CD4-positive, alpha-beta T cell treated with Interleukin-6 at 100 ng/mL for 8 hours (primary cell): ENCODE data around the gene TSR1.

Experiments
- DNase-seq: peaks from one replicate; pipeline ENCODE4 v3.0.0-alpha.2; 2020; ENCODE audit warnings: mixed read lengths, low spot score

Gene TSR1

DNA sequence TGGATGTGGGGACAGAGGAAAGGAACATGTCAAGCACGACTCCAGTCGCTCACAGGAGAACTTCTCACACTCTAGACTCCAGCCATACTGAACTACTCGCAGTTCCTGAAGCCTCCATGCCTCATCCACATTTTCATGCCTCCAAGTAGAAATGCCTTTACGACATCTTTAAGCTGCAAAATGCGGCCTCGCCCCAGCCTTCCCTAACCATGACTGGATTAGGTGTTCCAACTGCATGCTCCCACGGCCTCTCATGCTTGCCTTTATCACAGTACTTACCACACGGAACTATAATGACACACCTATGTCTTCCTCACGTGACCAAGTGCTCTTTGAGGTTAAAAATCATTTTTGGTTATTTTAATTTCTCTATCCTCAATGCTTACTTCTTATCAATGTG is 56.5 kb downstream of the TSR1 start:
- no peak for DNase-seq

DNA sequence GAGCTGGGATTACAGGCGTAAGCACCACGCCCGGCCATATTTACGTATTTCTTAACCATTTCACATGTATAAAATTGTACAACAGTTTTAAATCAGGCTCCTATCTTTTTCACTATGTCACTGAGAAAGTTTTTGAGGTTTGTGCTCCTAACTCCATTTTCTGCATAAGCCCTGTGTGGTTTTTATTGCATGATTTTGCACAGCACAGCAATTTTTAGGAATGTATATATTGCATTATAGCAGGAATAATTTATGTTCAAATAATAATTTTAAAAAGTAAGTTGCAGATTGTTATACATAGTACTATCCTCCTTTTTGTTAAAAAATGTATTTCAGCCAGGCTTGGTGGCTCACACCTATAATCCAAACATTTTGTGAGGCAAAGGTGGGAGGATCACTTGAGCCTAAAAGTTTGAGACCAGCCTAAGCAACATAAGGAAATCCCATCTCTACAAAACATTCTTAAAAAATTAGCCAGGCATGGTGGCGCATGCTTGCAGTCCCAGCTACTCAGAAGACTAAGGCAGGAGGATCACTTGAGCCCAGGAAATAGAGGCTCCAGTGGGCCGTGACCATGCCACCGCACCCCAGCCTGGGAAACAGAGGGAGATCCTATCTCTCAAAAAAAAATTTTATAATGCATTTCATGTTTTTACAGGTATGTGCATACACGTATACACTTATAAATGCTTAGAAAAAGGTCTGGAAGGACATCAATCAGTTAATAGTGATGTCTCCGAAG is 58.7 kb downstream of the TSR1 start:
- no peak for DNase-seq

DNA sequence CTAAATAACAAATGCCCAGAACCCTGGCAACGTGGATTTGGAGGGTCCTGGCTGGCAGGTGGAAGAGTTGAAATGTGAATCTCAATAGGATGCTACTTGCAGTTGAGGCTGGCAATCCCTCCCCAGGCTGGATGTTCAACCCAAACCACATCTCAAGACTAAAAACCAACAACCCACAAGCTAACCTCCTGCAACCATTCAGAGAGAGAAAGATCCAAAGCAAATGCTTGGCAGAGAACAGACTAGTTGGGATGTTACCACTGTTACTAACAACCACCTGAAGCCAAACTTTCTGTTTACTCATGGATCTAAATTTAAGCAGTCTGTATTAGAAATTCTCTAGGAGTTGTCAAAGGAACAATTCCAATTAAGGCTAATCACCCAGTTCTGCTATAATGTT is 60.5 kb downstream of the TSR1 start:
- peak; percentile 28 for DNase-seq

DNA sequence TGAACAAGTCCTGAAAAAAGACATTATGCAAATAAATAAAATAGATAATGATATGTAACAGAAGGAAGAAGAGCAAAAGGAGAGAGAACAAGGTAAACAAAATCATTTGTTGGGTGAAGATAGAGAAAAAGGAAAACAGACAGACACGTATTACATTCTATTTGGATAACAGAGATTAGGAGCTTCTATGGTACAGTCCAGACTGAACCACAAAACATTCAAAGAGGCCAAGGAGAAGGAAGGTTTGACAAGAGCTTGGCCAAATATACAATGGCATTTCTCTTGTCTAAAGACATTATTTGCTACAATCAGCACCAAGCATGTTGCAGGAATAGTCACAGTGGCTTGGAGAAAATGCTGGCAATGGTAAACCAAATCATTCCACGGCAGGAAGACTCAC is 61.8 kb downstream of the TSR1 start:
- DNase-seq: no peak
